Measurements from ENCODE around the gene PMM2.
A peak's percentile ranks its signal among the peaks of the same experiment; 100 is the strongest.
"Not testable (repeated sequence)": the region's sequence is repeated elsewhere in the genome, so short reads cannot be mapped to it uniquely, and the experiment has no call there.

The PMM2 gene

DNA sequence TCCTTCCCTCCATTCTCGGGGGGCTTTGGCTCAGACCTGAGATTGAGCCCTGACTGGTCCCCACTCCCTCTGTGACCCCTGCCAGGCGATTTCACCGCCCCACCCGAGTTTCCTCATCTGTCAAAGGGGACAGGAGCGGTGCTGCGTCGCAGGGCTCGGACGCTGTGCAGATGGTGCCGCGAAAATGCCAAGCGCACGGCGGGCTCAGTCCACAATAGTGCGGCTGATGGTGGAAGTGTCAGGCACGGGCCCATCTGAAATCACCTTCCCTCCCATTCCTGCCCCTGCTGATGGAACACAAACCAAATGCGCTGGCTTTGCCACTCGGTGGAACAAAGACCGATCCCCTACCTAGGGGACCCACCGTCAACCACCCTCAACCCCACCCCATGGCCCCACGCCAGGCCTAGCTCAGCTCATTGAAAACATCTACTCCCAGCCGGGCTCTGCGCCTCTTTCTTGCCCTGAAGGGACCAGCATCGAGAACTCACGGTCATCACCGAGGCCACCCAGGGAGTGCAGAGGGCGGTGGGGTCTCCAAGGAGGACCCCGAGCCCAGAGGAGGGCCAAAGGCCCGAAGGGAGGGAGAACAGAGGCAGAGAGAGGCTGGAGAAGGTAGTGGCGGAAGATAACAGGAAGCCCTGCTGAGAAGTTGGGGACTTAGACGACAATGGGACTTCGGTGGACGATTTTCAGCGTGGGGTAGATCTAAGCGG is 69.7 kb downstream of the PMM2 start:
- no peak for DNase-seq (ENCODE audit: low spot score)

DNA sequence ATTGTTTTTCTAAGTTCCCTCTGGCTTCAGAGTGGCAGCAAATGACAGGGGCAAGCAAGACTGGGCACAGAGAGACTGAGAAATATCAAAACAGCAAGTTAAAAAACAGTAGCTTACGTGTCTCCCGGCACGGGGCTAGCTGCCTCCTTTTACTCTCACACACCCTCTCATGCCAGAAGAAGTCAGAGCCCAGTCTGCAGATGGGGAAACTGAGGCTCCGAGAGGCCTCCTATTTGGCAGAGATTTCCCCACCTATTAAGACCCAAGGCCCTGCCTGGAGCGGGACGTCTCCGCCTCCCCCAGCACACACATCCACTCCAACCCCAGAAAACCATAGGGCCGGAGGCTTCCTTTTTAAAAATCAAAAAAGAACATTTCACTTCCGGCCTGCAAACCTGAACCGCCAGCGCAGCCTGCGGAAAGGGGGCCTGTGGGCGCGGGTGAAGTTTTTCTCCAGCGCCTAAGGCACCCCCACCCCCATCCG is 70.3 kb downstream of the PMM2 start:
- no peak for DNase-seq (ENCODE audit: low spot score)

- peak; percentile 78 for DNase-seq (ENCODE audit: low spot score)
Measured at GRCh38 chr16:8868416-8869211, 71.0 kb downstream of the PMM2 start, which contains the start of gene CARHSP1. TSS of gene CARHSP1 (minus strand) at chr16:8869006. CDS start at chr16:8859328, 9,678 bp downstream.

DNA sequence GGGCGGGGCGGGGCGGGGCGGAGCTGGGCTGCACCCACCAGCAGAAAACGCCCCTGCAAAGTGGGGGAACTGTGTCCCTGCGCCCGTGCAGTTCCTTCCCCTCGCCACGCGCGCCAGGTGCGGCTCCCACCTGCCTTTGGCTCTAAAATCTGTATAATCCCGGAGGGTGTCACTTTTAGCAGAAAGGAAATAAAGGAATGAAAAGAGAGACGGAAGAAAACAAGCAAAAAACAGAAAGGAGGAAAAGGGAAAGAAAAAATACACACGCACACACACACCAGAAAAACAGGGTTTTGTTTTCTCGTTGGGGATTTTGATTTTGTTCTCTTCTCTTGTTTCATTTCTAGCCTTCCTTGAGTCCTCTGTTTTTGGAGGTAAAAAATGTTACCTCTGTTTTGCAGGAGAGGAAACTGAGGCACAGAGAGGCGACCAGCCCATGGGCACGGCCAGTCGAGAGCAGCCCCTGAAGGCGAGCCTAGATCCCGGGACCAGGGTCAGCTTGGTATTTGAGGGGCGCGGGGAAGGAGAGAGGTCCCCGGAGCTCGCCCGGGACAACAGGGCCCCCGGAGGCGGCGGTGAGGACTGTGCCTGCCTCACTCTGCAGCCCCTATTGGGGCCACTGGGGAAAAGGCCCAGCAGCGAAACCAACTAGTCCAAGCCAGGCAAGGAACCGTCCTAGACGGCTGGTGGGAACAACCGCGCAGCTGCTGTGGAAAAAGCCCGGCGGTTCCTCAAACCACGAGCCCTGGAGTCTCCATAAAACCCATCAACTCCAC is 71.8 kb downstream of the PMM2 start:
- DNase-seq (ENCODE audit: low spot score): no peak

DNA sequence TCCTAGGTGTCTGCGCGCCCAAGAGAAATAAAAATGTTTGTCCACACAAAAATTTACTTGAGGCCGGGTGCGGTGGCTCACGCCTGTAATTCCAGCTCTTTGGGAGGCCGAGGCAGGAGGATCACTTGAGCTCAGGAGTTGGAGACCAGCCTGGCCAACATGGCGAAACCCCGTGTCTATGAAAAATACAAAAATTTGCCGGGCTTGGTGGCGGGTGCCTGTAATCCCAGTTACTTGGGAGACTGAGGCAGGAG is 72.3 kb downstream of the PMM2 start:
- DNase-seq (ENCODE audit: low spot score): not testable (repeated sequence)

GRCh38 chr16:8872071-8872470 is 74.4 kb downstream of the PMM2 start:
- DNase-seq (ENCODE audit: low spot score): no peak

DNA sequence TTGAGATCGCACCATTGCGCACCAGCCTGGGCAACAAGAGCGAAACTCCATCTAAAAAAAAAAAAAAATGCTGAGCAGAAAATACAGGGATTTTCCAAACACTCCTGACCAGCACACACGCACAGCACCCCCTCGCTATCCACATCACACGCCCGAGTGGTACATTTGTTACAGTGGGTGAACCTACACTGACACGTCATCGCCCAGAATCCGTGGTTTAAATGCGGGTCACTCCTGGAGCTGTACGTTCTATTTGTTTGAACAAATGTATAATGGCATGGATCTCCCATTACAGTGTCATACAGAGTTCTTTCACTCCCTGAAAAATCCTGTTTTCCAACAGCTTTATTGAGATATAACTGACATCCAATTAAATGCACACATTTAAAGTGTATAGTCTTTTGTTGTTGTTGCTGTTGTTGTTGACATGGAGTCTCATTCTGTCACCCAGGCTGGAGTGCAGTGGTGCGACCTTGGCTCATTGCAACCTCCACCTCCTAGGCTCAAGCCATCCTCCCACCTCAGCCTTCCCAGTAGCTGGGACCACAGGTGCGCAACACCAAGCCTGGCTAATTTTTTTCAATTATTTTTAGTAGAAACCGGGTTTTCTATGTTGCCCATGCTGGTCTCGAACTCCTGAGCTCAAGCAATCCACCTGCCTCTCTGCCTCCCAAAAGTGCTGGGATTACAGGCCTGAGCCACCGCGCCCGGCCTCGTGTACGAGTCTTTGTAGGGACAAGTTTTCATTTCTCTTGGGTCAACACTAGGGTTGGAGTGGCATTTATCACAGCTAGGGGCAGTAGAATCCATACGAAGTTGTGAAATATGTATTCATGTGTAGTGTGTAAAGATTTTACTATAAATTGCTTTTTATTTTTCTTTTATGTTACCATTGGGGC is 75.6 kb downstream of the PMM2 start:
- DNase-seq (ENCODE audit: low spot score): no peak

GRCh38 chr16:8873866-8874195 is 76.2 kb downstream of the PMM2 start:
- DNase-seq (ENCODE audit: low spot score): not testable (repeated sequence)

DNA sequence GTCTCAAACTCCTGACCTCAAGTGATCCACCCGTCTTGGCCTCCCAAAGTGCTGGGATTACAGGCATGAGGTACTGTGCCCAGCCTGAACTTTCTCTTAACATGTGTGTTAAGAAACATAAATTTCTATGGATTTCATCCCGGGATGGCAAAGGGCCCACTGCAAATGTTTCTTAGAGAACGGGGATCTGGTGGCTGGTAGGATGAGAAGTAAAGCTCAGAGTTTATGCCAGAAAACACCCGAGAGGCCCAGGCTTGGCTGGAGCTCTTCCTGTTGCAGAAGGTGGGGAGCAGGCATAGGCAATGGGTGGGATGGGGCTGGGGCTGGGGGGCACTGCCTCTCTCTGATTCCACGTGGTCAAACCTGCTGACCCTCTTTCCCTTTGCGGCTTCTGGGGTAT is 76.7 kb downstream of the PMM2 start:
- no peak for DNase-seq (ENCODE audit: low spot score)

DNA sequence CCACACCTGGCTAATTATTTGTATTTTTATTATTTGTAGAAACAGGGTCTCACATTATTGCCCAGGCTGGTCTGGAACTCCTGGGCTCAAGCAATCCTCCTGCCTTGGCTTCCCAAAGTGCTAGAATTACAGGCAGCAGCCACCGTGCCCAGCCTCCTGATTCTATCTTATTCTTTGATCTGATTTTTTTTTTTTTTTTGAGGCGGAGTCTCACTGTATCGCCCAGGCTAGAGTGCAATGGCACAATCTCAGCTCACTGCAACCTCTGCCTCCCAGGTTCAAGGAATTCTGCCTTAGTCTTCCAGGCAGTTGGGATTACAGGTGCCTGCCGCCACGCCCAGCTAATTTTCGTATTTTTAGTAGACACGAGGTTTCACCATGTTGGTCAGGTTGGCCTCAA is 77.7 kb downstream of the PMM2 start:
- not testable (repeated sequence) for DNase-seq (ENCODE audit: low spot score)

- DNase-seq (ENCODE audit: low spot score): no peak
Measured at GRCh38 chr16:8877894-8878522, 80.4 kb downstream of the PMM2 start.

GRCh38 chr16:8878523-8878911 is 80.9 kb downstream of the PMM2 start:
- no peak for DNase-seq (ENCODE audit: low spot score)

GRCh38 chr16:8880839-8881510 is 83.3 kb downstream of the PMM2 start:
- no peak for DNase-seq (ENCODE audit: low spot score)

DNA sequence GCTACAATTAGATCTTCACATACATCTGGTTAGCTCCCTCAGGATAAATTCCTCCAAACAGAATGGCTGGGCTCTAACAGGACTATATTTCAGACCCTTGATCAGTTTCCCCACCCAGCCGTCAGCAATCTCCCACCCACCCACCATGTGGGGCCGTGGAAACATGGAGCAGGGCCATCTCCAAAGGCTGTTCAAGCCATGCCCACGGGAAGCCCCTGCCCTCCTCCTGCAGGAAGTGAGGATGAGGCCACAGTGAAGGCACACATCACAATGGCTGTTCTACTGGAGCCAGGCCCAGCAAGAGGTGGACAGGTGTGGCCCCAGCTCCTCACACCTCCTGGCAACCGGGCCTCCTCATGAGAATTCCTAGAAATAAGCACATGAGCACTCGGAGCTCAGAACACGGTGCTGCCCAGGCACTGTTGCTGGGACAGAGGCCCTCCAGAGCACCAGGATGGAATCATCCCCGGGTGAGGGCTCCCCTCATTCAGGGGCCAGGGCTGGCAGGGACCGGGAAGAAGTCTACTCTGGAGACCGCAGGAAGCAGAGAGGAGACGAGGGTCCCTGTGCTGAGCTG is 84.5 kb downstream of the PMM2 start, which contains the start of gene LITAFD:
TSS of gene LITAFD (plus strand) at position 311 of the 577 bp plus-strand sequence. CDS start 2,005 bp downstream, outside the sequence.
- DNase-seq (ENCODE audit: low spot score): no peak

GRCh38 chr16:8882725-8883377 is 85.2 kb downstream of the PMM2 start:
- no peak for DNase-seq (ENCODE audit: low spot score)

- DNase-seq (ENCODE audit: low spot score): peak; percentile 48
Measured at GRCh38 chr16:8885674-8886592, 88.3 kb downstream of the PMM2 start.

- no peak for DNase-seq (ENCODE audit: low spot score)
Measured at GRCh38 chr16:8886593-8887430, 89.2 kb downstream of the PMM2 start.

DNA sequence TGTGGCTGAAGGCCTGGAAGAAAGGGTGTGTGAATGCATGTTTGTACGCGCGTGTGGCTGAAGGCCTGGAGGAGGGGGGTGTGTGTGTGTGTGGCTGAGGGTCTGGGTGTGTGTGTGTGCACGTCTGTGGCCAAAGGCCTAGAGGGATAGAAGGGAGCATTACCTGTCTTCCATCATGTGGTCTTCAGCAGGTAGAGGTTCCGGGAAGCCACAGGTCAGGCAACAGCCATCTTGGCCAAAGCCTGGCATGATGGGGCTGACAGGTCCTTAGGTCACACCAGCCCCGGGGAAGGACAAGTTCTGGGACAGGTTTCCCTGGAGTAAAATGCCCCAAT is 89.8 kb downstream of the PMM2 start:
- DNase-seq (ENCODE audit: low spot score): no peak
